GM21381 (cell line): ENCODE measurements around the gene FBN1.

ENCODE experiments used
- ATAC-seq: cut with Tn5 transposase; IDR thresholded peaks from one replicate; pipeline ENCODE4 v1.9.1; 2021; ENCODE audit warnings: mild to moderate bottlenecking, moderate library complexity; ENCODE audit not compliant: unreplicated experiment

Gene FBN1

GRCh38 chr15:48522123-48522522 is 123.4 kb downstream of the FBN1 start:
- ATAC-seq: no peak

- no peak for ATAC-seq
Observed at GRCh38 chr15:48520376-48521155, 124.9 kb downstream of the FBN1 start.

GRCh38 chr15:48516121-48516520 is 129.4 kb downstream of the FBN1 start:
- no peak for ATAC-seq

GRCh38 chr15:48515500-48515899 is 130.0 kb downstream of the FBN1 start:
- no peak for ATAC-seq

GRCh38 chr15:48514103-48514816 is 131.2 kb downstream of the FBN1 start:
- no peak for ATAC-seq

GRCh38 chr15:48510976-48511375 is 134.5 kb downstream of the FBN1 start:
- ATAC-seq: no peak

GRCh38 chr15:48507416-48508065 is 138.0 kb downstream of the FBN1 start:
- peak; percentile 81 for ATAC-seq

GRCh38 chr15:48505067-48505466 is 140.4 kb downstream of the FBN1 start:
- no peak for ATAC-seq

GRCh38 chr15:48501208-48501607 is 144.3 kb downstream of the FBN1 start:
- ATAC-seq: no peak

GRCh38 chr15:48500595-48500994 is 144.9 kb downstream of the FBN1 start:
- ATAC-seq: no peak

- ATAC-seq: no peak
Observed at GRCh38 chr15:48499978-48500377, 145.5 kb downstream of the FBN1 start.

GRCh38 chr15:48498828-48499227 is 146.7 kb downstream of the FBN1 start:
- no peak for ATAC-seq

- ATAC-seq: no peak
Observed at GRCh38 chr15:48494631-48495030, 150.9 kb downstream of the FBN1 start.

- no peak for ATAC-seq
Observed at GRCh38 chr15:48493763-48494225, 151.7 kb downstream of the FBN1 start.

- no peak for ATAC-seq
Observed at GRCh38 chr15:48493084-48493762, 152.3 kb downstream of the FBN1 start.

- no peak for ATAC-seq
Observed at GRCh38 chr15:48486228-48486627, 159.3 kb downstream of the FBN1 start.

GRCh38 chr15:48481802-48482201 is 163.7 kb downstream of the FBN1 start:
- ATAC-seq: no peak

GRCh38 chr15:48479751-48480150 is 165.8 kb downstream of the FBN1 start:
- ATAC-seq: no peak

- ATAC-seq: no peak
Observed at GRCh38 chr15:48478581-48478980, 166.9 kb downstream of the FBN1 start.

- no peak for ATAC-seq
Observed at GRCh38 chr15:48477795-48478360, 167.6 kb downstream of the FBN1 start.
